ENCODE results near the gene DYNLT1.
"Not testable (repeated sequence)": the region's sequence is repeated elsewhere in the genome, so short reads cannot be mapped to it uniquely, and the experiment has no call there.

DYNLT1 gene

GRCh38 chr6:158622545-158623190, 21.9 kb downstream of the DYNLT1 start:
- DNase-seq (ENCODE audit: low read depth) = no peak

- no peak for DNase-seq (ENCODE audit: low read depth)
Observed at GRCh38 chr6:158621694-158622544, 22.6 kb downstream of the DYNLT1 start.

- DNase-seq (ENCODE audit: low read depth) = no peak
Observed at GRCh38 chr6:158620963-158621693, 23.4 kb downstream of the DYNLT1 start.

- DNase-seq (ENCODE audit: low read depth) = no peak
Observed at GRCh38 chr6:158619922-158620801, 24.4 kb downstream of the DYNLT1 start.

- not testable (repeated sequence) for DNase-seq (ENCODE audit: low read depth)
Observed at GRCh38 chr6:158618289-158618688, 26.3 kb downstream of the DYNLT1 start.

- not testable (repeated sequence) for DNase-seq (ENCODE audit: low read depth)
Observed at GRCh38 chr6:158614606-158615005, 29.9 kb downstream of the DYNLT1 start.

GRCh38 chr6:158611541-158612370, 32.8 kb downstream of the DYNLT1 start:
- DNase-seq (ENCODE audit: low read depth) = no peak

- DNase-seq (ENCODE audit: low read depth) = no peak
Observed at GRCh38 chr6:158611039-158611438, 33.5 kb downstream of the DYNLT1 start.

GRCh38 chr6:158610319-158610968, 34.1 kb downstream of the DYNLT1 start:
- no peak for DNase-seq (ENCODE audit: low read depth)

- no peak for DNase-seq (ENCODE audit: low read depth)
Observed at GRCh38 chr6:158609455-158610155, 34.9 kb downstream of the DYNLT1 start.

GRCh38 chr6:158608221-158608620, 36.3 kb downstream of the DYNLT1 start:
- no peak for DNase-seq (ENCODE audit: low read depth)

- DNase-seq (ENCODE audit: low read depth) = peak; percentile 62
Observed at GRCh38 chr6:158607411-158608170, 37.0 kb downstream of the DYNLT1 start.

GRCh38 chr6:158606935-158607334, 37.6 kb downstream of the DYNLT1 start:
- no peak for DNase-seq (ENCODE audit: low read depth)

- not testable (repeated sequence) for DNase-seq (ENCODE audit: low read depth)
Observed at GRCh38 chr6:158606011-158606410, 38.5 kb downstream of the DYNLT1 start.

GRCh38 chr6:158605266-158605878, 39.2 kb downstream of the DYNLT1 start:
- peak; percentile 77 for DNase-seq (ENCODE audit: low read depth)

GRCh38 chr6:158604048-158604406, 40.5 kb downstream of the DYNLT1 start:
- DNase-seq (ENCODE audit: low read depth) = no peak

- no peak for DNase-seq (ENCODE audit: low read depth)
Observed at GRCh38 chr6:158603261-158604047, 41.1 kb downstream of the DYNLT1 start.

- no peak for DNase-seq (ENCODE audit: low read depth)
Observed at GRCh38 chr6:158599635-158600034, 44.9 kb downstream of the DYNLT1 start.

Measured in ELR (cell line).